Mucosa of rectum (tissue), 2 donors: ENCODE data around the gene AIG1.
A peak's percentile ranks its signal among the peaks of the same experiment; 100 is the strongest.
"Not testable (repeated sequence)": the region's sequence is repeated elsewhere in the genome, so short reads cannot be mapped to it uniquely, and the experiment has no call there.

Experiments
- H3K27ac ChIP-seq, 2 donors: one replicate each; pipeline ENCODE4 v1.7.0; 2013; ENCODE audit warnings: inconsistent platforms in 2 of 2, low read depth in 2 of 2, low read length in 2 of 2
- H3K27me3 ChIP-seq, 2 donors: one replicate each; pipeline ENCODE4 v1.7.0; 2013; ENCODE audit warnings: low read length in 2 of 2; ENCODE audit not compliant: control insufficient read depth in 2 of 2, insufficient read depth in 2 of 2
- H3K36me3 ChIP-seq, 2 donors: one replicate each; pipeline ENCODE4 v1.7.0; 2013; ENCODE audit warnings: low read length in 2 of 2; ENCODE audit not compliant: control insufficient read depth in 2 of 2, insufficient read depth in 2 of 2
- H3K4me1 ChIP-seq, 2 donors: one replicate each; pipeline ENCODE4 v1.7.0; 2013; ENCODE audit warnings: low read length in 2 of 2, mild to moderate bottlenecking in 1 of 2; ENCODE audit not compliant: control insufficient read depth in 2 of 2, insufficient read depth in 2 of 2
- H3K4me3 ChIP-seq, 2 donors: one replicate each; pipeline ENCODE4 v1.7.0; 2013; ENCODE audit warnings: low read length in 2 of 2
- H3K9ac ChIP-seq, 2 donors: one replicate each; pipeline ENCODE4 v1.7.0; 2013; ENCODE audit warnings: low read length in 2 of 2, low read depth in 1 of 2, mild to moderate bottlenecking in 1 of 2
- H3K9me3 ChIP-seq, 2 donors: one replicate each; pipeline ENCODE4 v1.7.0; 2013; ENCODE audit warnings: low read length in 2 of 2; ENCODE audit not compliant: control insufficient read depth in 2 of 2
- donor health status: healthy.
- donor health status: Normal muscosa, but diverticular disease.

Gene AIG1

GRCh38 chr6:143060806-143061596 is at the start of gene AIG1:
AIG1 (plus strand) TSS chr6:143060889; CDS start chr6:143060926, 37 bp downstream.
- no peaks in the 10 kb centered on the region for H3K27me3 ChIP-seq
- H3K4me3 ChIP-seq = peak within 1 kb of the TSS; percentile 78 to 80
- H3K9ac ChIP-seq = peak within 1 kb of the TSS; percentile 73 to 93
- peaks cover 11 to 15% of the 10 kb centered on the region in 2 donors for H3K4me1 ChIP-seq
- H3K36me3 ChIP-seq = no peaks in the 10 kb centered on the region
- peak within 1 kb of the TSS; percentile 85 to 92 for H3K27ac ChIP-seq
- no peaks in the 10 kb centered on the region for H3K9me3 ChIP-seq

- no peaks in the 10 kb centered on the region for H3K9me3 ChIP-seq
- H3K4me1 ChIP-seq = no peaks in the 10 kb centered on the region
- no peaks in the 10 kb centered on the region for H3K27me3 ChIP-seq
- no peaks in the 10 kb centered on the region for H3K36me3 ChIP-seq
- H3K9ac ChIP-seq = no peak overlapping the region
- H3K4me3 ChIP-seq = no peak overlapping the region
- H3K27ac ChIP-seq = no peak overlapping the region
These were observed 45.9 kb upstream of the AIG1 start for GRCh38 chr6:143014764-143015163.

- H3K9ac ChIP-seq = no peak overlapping the region
- H3K27me3 ChIP-seq = no peaks in the 10 kb centered on the region
- H3K36me3 ChIP-seq = no peaks in the 10 kb centered on the region
- H3K27ac ChIP-seq = no peak overlapping the region
- no peaks in the 10 kb centered on the region for H3K9me3 ChIP-seq
- H3K4me1 ChIP-seq = no peaks in the 10 kb centered on the region
- H3K4me3 ChIP-seq = no peak overlapping the region
These were observed 45.4 kb upstream of the AIG1 start for GRCh38 chr6:143015300-143015706.

GRCh38 chr6:143018955-143019354 is 41.7 kb upstream of the AIG1 start:
- H3K9me3 ChIP-seq = no peaks in the 10 kb centered on the region
- no peak overlapping the region for H3K9ac ChIP-seq
- H3K27ac ChIP-seq = no peak overlapping the region
- no peaks in the 10 kb centered on the region for H3K36me3 ChIP-seq
- no peak overlapping the region for H3K4me3 ChIP-seq
- H3K27me3 ChIP-seq = no peaks in the 10 kb centered on the region
- H3K4me1 ChIP-seq = no peaks in the 10 kb centered on the region

GRCh38 chr6:143020862-143021261 is 39.8 kb upstream of the AIG1 start:
- H3K4me1 ChIP-seq, H3K27me3 ChIP-seq, H3K27ac ChIP-seq, H3K9ac ChIP-seq, H3K9me3 ChIP-seq, H3K4me3 ChIP-seq, H3K36me3 ChIP-seq: not testable (repeated sequence)

- Histone ChIP-seq H3K27me3 (no peaks in the 10 kb centered on the region), H3K27ac (no peak overlapping the region), H3K9me3 (no peaks in the 10 kb centered on the region), H3K4me1 (no peaks in the 10 kb centered on the region), H3K36me3 (no peaks in the 10 kb centered on the region), H3K4me3 (no peak overlapping the region), H3K9ac (no peak overlapping the region)
These were observed 39.1 kb upstream of the AIG1 start for GRCh38 chr6:143021543-143021942.

GRCh38 chr6:143022587-143022986 is 38.1 kb upstream of the AIG1 start:
- H3K36me3 ChIP-seq = no peaks in the 10 kb centered on the region
- H3K9ac ChIP-seq = no peak overlapping the region
- no peaks in the 10 kb centered on the region for H3K4me1 ChIP-seq
- no peak overlapping the region for H3K4me3 ChIP-seq
- no peaks in the 10 kb centered on the region for H3K27me3 ChIP-seq
- no peaks in the 10 kb centered on the region for H3K9me3 ChIP-seq
- no peak overlapping the region for H3K27ac ChIP-seq

- Histone ChIP-seq H3K27ac (no peak overlapping the region), H3K9me3 (no peaks in the 10 kb centered on the region), H3K4me1 (no peaks in the 10 kb centered on the region), H3K36me3 (no peaks in the 10 kb centered on the region), H3K27me3 (no peaks in the 10 kb centered on the region), H3K4me3 (no peak overlapping the region), H3K9ac (no peak overlapping the region)
These were observed 37.0 kb upstream of the AIG1 start for GRCh38 chr6:143023695-143024094.

- Histone ChIP-seq H3K36me3 (no peaks in the 10 kb centered on the region), H3K4me1 (no peaks in the 10 kb centered on the region), H3K4me3 (no peak overlapping the region), H3K27me3 (no peaks in the 10 kb centered on the region), H3K9me3 (no peaks in the 10 kb centered on the region), H3K9ac (no peak overlapping the region), H3K27ac (no peak overlapping the region)
These were observed 35.7 kb upstream of the AIG1 start for GRCh38 chr6:143024977-143025376.

GRCh38 chr6:143026696-143027449 is 33.8 kb upstream of the AIG1 start:
- no peaks in the 10 kb centered on the region for H3K9me3 ChIP-seq
- H3K9ac ChIP-seq = no peak overlapping the region
- H3K4me1 ChIP-seq = no peaks in the 10 kb centered on the region
- H3K27ac ChIP-seq = no peak overlapping the region
- no peak overlapping the region for H3K4me3 ChIP-seq
- H3K36me3 ChIP-seq = no peaks in the 10 kb centered on the region
- H3K27me3 ChIP-seq = no peaks in the 10 kb centered on the region
